Cardiac septum (tissue), 1 donor: ENCODE measurements around the gene PHKG2. TPM values are rescaled to one million over a fixed set of nuclear protein-coding genes. Genes with fewer than 3 reads are reported as not detected.

Experiments
- DNase-seq: peaks from one replicate; pipeline ENCODE4 v3.0.0-alpha.2; 2020; ENCODE audit warnings: low spot score
- intact Hi-C: fragments of 100-400 bp; cut with DNase I; formaldehyde crosslinking; loops from one replicate; pipeline ENCODE4 v1.14.0; 2022
- total RNA-seq: library from RNA; stranded (reverse); fragmentation: NEBNext Ultra II Directional; extraction: Animal tissue kit (Norgen Biotek cat#: 25700); gene quantifications from one replicate; pipeline ENCODE4 v1.2.1, GENCODE V29; 2021
- donor health status: DM: no; HTN: no; CAD: no.

PHKG2 gene
- total RNA-seq, 1 donor from 2014 or later, result 13.2 TPM

GRCh38 chr16:30750201-30750600 is 2.0 kb downstream of the PHKG2 start:
- DNase-seq, result no peak
- intact Hi-C loops, result no loop called here

- intact Hi-C loops, result no loop called here
- peak; percentile 41 for DNase-seq
These were observed 2.7 kb downstream of the PHKG2 start for GRCh38 chr16:30750876-30751465.

GRCh38 chr16:30753596-30753995 is 5.4 kb downstream of the PHKG2 start:
- DNase-seq, result no peak
- intact Hi-C loops, result no loop called here

- intact Hi-C loops, result no loop called here
- DNase-seq, result no peak
These were observed 7.9 kb downstream of the PHKG2 start for GRCh38 chr16:30755955-30756780.

GRCh38 chr16:30756781-30757100 is 8.5 kb downstream of the PHKG2 start:
- DNase-seq, result no peak
- intact Hi-C loops, result no loop called here

GRCh38 chr16:30757316-30757715 is 9.1 kb downstream of the PHKG2 start:
- intact Hi-C loops, result no loop called here
- DNase-seq, result no peak

- intact Hi-C loops, result no loop called here
- no peak for DNase-seq
These were observed 10.8 kb downstream of the PHKG2 start for GRCh38 chr16:30758988-30759491.

- intact Hi-C loops, result loop anchor here (5.0 kb wide), 1 partner anchor 142 kb away; no protein-coding TSS in a partner anchor
- DNase-seq, result no peak
These were observed 11.9 kb downstream of the PHKG2 start for GRCh38 chr16:30760001-30760559.

- intact Hi-C loops, result loop anchor here (5.0 kb wide), 1 partner anchor 141 kb away; no protein-coding TSS in a partner anchor
- DNase-seq, result no peak
These were observed 12.6 kb downstream of the PHKG2 start for GRCh38 chr16:30760577-30761426.

- no peak for DNase-seq
- intact Hi-C loops, result loop anchor here (5.0 kb wide), 1 partner anchor 141 kb away; no protein-coding TSS in a partner anchor
These were observed 13.3 kb downstream of the PHKG2 start for GRCh38 chr16:30761427-30761927.

GRCh38 chr16:30761928-30762902 is 14.0 kb downstream of the PHKG2 start, which contains the start of the genes CFAP119 and RNF40:
TSS of gene CFAP119 (minus strand) at chr16:30762062. CDS start at chr16:30761748, 314 bp downstream.
TSS of gene RNF40 (plus strand) at chr16:30762322. CDS start at chr16:30762546, 224 bp downstream.
- DNase-seq, result peak; percentile 98
- intact Hi-C loops, result loop anchor here (1.0 to 5.0 kb wide), 2 partner anchors 140 to 166 kb away; no protein-coding TSS in a partner anchor

GRCh38 chr16:30762991-30763725 is 14.9 kb downstream of the PHKG2 start:
- DNase-seq, result no peak
- intact Hi-C loops, result loop anchor here (1.0 to 5.0 kb wide), 2 partner anchors 139 to 165 kb away; no protein-coding TSS in a partner anchor

GRCh38 chr16:30764086-30764485 is 15.9 kb downstream of the PHKG2 start:
- no peak for DNase-seq
- intact Hi-C loops, result loop anchor here (5.0 kb wide), 1 partner anchor 138 kb away; no protein-coding TSS in a partner anchor

GRCh38 chr16:30764816-30765465 is 16.7 kb downstream of the PHKG2 start:
- no peak for DNase-seq
- intact Hi-C loops, result loop anchor here (5.0 kb wide), 1 partner anchor 137 kb away; no protein-coding TSS in a partner anchor

- DNase-seq, result no peak
- intact Hi-C loops, result no loop called here
These were observed 18.1 kb downstream of the PHKG2 start for GRCh38 chr16:30766206-30766932.

GRCh38 chr16:30766933-30767284 is 18.7 kb downstream of the PHKG2 start:
- intact Hi-C loops, result no loop called here

More at GRCh38 chr16:30766933-30767284, 18.7 kb downstream of the PHKG2 start:
- DNase-seq, result no peak
